Prostate gland (tissue), 2 donors: Measurements from ENCODE around the gene GCSAML.

Experiments
- POLR2AphosphoS5 ChIP-seq: sonication (generic); formaldehyde crosslinking; IDR thresholded peaks from one replicate; pipeline ENCODE4 v1.6.1; 2017; ENCODE audit warnings: antibody characterized with exemption
- TF ChIP-seq, protein P1 (sequence below), 4 experiments: fragments of 200-600 bp in 2 of 4; fragments of 450-650 bp in 2 of 4; sonication (generic) in 2 of 4; IDR thresholded peaks; 1 replicate in 3 of 4; 2 replicates in 1 of 4; pipeline ENCODE4 v1.5.1; 2016 to 2019; ENCODE audit warnings: antibody characterized with exemption in 4 of 4, mild to moderate bottlenecking in 2 of 4, moderate library complexity in 2 of 4

GRCh38 chr1:247542811-247543210, 6.1 kb upstream of the GCSAML start:
- TF ChIP-seq, protein P1, sequence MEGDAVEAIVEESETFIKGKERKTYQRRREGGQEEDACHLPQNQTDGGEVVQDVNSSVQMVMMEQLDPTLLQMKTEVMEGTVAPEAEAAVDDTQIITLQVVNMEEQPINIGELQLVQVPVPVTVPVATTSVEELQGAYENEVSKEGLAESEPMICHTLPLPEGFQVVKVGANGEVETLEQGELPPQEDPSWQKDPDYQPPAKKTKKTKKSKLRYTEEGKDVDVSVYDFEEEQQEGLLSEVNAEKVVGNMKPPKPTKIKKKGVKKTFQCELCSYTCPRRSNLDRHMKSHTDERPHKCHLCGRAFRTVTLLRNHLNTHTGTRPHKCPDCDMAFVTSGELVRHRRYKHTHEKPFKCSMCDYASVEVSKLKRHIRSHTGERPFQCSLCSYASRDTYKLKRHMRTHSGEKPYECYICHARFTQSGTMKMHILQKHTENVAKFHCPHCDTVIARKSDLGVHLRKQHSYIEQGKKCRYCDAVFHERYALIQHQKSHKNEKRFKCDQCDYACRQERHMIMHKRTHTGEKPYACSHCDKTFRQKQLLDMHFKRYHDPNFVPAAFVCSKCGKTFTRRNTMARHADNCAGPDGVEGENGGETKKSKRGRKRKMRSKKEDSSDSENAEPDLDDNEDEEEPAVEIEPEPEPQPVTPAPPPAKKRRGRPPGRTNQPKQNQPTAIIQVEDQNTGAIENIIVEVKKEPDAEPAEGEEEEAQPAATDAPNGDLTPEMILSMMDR (IDR thresholded peaks at IDR 0.05) = no peak
- TF ChIP-seq POLR2AphosphoS5 = no peak
